ENCODE results near the gene DNAJC8. TPM values are rescaled to one million over a fixed set of nuclear protein-coding genes. Genes with fewer than 3 reads are reported as not detected.
A peak's percentile ranks its signal among the peaks of the same experiment; 100 is the strongest.

Gene DNAJC8
- total RNA-seq, 1 donor from 2014 or later = 132 TPM

DNA sequence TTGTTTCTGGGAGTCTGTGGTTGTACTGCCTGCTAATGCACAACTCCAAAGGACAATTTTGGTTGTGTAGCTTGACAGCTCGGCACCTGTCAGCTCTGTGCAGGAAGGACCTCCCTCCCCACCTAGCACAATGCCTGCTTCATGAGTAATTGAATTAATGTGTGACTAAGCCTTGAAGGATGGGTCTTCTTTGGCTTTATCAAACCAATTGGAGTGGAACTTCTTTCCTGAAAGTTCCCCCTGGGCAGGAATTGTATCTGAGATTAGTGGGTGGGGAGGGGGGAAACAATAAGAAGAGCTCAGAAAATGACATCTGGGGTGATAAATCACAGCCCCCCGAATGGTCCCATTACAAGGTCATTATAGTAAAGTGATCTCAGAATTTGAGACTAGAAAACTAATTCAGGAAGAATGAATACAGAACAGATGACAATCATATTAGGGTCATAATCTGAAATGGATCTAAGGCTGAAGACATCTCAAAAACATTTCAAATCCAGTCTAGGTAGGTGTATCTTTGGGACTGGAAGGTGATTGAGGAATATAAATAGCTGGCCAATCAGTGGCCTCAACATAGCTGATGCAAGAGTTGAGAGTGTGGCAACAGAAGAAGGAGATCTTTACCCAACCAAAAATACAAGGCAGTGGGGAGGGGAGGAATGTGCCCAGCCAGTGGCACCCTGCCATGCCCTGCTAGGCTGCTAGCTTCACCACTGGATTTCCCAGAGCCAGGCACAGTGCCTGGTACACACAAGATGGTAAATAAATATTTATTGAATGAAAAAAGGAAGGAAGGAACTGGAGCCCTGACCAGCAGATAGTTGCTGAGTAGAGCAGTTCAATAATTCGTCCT lies 16.4 kb upstream of the DNAJC8 start:
- Mint-ChIP-seq H3K36me3 (ENCODE audit: low read depth) (no peaks in the 10 kb centered on the region), H3K4me1 (peaks cover 30% of the 10 kb centered on the region), H3K4me3 (no peak overlapping the region), H3K27ac (ENCODE audit: unreplicated experiment) (no peak overlapping the region), H3K27me3 (ENCODE audit: low read depth) (no peaks in the 10 kb centered on the region), H3K9me3 (no peaks in the 10 kb centered on the region)
- no peak for DNase-seq (ENCODE audit: low read depth, low spot score)
- TF ChIP-seq, protein P1, sequence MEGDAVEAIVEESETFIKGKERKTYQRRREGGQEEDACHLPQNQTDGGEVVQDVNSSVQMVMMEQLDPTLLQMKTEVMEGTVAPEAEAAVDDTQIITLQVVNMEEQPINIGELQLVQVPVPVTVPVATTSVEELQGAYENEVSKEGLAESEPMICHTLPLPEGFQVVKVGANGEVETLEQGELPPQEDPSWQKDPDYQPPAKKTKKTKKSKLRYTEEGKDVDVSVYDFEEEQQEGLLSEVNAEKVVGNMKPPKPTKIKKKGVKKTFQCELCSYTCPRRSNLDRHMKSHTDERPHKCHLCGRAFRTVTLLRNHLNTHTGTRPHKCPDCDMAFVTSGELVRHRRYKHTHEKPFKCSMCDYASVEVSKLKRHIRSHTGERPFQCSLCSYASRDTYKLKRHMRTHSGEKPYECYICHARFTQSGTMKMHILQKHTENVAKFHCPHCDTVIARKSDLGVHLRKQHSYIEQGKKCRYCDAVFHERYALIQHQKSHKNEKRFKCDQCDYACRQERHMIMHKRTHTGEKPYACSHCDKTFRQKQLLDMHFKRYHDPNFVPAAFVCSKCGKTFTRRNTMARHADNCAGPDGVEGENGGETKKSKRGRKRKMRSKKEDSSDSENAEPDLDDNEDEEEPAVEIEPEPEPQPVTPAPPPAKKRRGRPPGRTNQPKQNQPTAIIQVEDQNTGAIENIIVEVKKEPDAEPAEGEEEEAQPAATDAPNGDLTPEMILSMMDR (conservative IDR thresholded peaks at IDR 0.05) = no peak

DNA sequence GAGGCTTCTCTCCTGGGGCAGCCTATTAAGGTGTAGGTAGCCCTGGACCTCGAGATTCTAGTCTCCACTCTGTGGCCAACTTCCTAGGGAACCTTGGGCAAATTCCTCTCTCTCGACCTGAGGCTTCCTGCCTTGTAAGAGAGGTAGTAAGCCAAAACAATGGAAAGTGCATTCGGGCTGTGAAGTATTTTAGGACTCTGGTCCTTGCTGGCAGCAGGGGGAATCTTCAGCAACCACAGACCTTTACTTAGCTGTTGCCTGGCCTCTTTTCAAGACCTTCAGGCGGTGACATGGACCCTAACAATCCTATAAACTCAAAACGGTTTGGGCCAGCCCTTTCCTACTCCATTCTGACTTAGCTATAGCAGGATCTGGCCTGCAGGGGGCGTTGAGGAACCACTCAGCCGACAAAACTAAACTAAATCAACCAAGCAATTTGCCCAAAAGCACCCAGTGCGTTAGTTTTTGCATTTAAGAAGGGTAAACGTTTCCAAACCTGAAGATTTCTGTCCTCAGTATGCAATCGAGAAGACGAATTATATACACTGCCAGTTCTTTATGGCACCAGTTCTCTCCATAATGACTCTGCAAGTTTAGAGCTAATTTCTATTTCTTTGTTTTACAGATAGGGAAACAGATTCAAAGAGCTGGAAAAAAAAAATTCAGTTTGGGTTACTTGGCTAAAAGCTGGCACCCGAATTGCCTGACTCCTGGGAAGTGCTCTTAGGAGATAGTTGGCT lies 15.6 kb upstream of the DNAJC8 start:
- DNase-seq (ENCODE audit: low read depth, low spot score) = peak; percentile 80
- TF ChIP-seq, protein P1 (conservative IDR thresholded peaks at IDR 0.05) = peak; percentile 94
- peaks cover 33% of the 10 kb centered on the region for H3K4me1 Mint-ChIP-seq
- H3K27ac Mint-ChIP-seq (ENCODE audit: unreplicated experiment) = peak overlapping the region; percentile 95
- no peaks in the 10 kb centered on the region for H3K27me3 Mint-ChIP-seq (ENCODE audit: low read depth)
- no peaks in the 10 kb centered on the region for H3K9me3 Mint-ChIP-seq
- H3K36me3 Mint-ChIP-seq (ENCODE audit: low read depth) = no peaks in the 10 kb centered on the region
- H3K4me3 Mint-ChIP-seq = peak overlapping the region; percentile 31

DNA sequence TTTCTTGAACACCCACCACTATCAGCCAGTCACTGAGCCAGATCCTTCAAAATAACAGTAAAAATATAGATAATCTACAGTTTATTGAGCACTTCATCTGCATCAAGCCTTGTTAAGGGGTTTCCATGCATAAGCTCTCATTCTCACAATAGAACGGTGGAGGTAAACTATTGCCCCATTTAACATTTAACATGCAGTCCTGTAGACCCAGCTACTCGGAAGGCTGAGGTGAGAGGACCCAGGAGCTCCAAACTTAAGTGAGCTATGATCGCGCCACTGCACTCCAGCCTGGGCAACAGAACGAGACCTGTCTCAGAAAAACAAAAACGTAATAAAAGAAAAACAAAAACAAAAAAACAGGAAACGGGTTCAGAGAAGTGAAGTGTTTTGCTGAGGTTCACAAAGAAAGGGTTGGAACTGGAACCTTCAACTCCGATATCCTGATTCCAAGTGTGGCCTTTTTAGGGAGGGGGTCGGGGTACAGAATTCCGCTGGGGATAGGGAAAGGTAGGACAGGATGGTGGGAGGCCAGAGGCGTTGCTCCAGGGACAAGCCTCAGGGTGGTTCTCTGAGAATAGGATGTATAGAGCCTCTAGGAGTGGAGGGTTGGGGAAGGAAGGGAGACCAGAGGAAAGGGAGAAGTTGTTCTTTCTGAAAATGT lies 14.9 kb upstream of the DNAJC8 start:
- Mint-ChIP-seq H3K27me3 (ENCODE audit: low read depth) (no peaks in the 10 kb centered on the region), H3K27ac (ENCODE audit: unreplicated experiment) (peak overlapping the region; percentile 95), H3K4me3 (peak overlapping the region; percentile 95), H3K9me3 (no peaks in the 10 kb centered on the region), H3K4me1 (peaks cover 33% of the 10 kb centered on the region), H3K36me3 (ENCODE audit: low read depth) (no peaks in the 10 kb centered on the region)
- TF ChIP-seq, protein P1 (conservative IDR thresholded peaks at IDR 0.05) = no peak
- DNase-seq (ENCODE audit: low read depth, low spot score) = no peak

DNA sequence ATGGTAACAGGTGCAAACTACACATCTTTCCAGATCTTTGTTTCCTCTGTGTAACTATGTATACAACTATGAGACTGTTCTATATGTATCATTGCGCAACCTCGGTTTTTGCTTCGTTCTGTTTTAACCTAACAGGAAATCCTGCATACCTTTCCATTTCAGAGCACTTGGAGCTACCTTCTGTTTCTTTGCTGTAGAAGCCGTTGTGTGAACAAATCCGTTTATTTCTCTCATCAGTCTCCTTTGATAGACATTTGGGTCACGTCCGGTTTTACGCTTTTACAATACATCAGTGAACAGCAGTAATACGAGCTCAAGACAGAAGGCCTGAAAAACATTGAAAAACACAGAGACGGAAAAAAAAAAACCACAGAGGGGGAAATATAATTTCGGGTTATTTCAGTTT lies 13.6 kb upstream of the DNAJC8 start:
- no peaks in the 10 kb centered on the region for H3K27me3 Mint-ChIP-seq (ENCODE audit: low read depth)
- DNase-seq (ENCODE audit: low read depth, low spot score) = no peak
- H3K4me1 Mint-ChIP-seq = peaks cover 33% of the 10 kb centered on the region
- H3K4me3 Mint-ChIP-seq = peak overlapping the region; percentile 95
- peak overlapping the region; percentile 51 for H3K27ac Mint-ChIP-seq (ENCODE audit: unreplicated experiment)
- no peaks in the 10 kb centered on the region for H3K9me3 Mint-ChIP-seq
- TF ChIP-seq, protein P1 (conservative IDR thresholded peaks at IDR 0.05) = no peak
- H3K36me3 Mint-ChIP-seq (ENCODE audit: low read depth) = no peaks in the 10 kb centered on the region

DNA sequence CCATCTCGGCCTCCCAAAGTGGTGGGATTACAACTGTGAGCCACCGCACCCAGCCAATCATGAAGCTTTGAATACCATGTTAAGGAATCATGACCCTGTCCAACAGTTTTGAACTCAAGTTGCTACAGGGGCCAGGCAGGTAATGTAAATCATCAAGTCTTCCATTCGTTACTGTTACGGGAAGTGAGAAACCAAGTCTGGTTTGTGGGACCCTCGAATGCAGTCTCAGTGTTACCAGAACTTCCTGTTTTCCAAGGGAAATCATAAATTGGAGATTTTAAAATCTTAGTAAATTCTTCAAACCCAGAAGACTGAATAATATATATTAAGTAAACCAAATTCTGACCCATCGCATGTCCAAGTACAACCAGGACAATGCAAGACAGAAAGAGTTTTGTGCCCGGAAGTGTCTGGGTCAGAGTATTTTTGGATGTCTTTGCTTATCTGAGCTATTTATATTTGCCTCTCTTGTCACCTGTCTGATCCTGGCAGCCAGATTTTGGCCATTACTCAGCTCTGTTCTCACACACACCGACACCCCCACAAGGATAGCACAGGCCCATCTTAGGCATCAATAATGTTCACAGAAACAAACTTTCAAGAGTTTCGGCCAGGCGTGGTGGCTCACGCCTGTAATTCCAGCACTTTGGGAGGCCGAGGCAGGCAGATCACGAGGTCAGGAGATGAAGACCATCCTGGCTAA lies 11.9 kb upstream of the DNAJC8 start:
- Mint-ChIP-seq H3K4me3 (peak overlapping the region; percentile 74), H3K36me3 (ENCODE audit: low read depth) (no peaks in the 10 kb centered on the region), H3K27me3 (ENCODE audit: low read depth) (no peaks in the 10 kb centered on the region), H3K27ac (ENCODE audit: unreplicated experiment) (no peak overlapping the region), H3K4me1 (peaks cover 33% of the 10 kb centered on the region), H3K9me3 (no peaks in the 10 kb centered on the region)
- TF ChIP-seq, protein P1 (conservative IDR thresholded peaks at IDR 0.05) = no peak
- no peak for DNase-seq (ENCODE audit: low read depth, low spot score)

Measured in neural crest cell (in vitro differentiated cells).